K562 treated with DMSO at 1 percent for 12 hours (cell line): ENCODE data around the gene XRN2. TPM values are rescaled to one million over a fixed set of nuclear protein-coding genes. Genes with fewer than 3 reads are reported as not detected.

ENCODE experiments used
- total RNA-seq: library from RNA; unstranded; fragments of 300-600 nt; gene quantifications from 2 replicates; pipeline ENCODE4 v1.2.3, GENCODE V29; 2022; ENCODE audit not compliant: insufficient read depth

Gene XRN2
- 20.7 and 45.2 TPM in 2 replicates for total RNA-seq

DNA sequence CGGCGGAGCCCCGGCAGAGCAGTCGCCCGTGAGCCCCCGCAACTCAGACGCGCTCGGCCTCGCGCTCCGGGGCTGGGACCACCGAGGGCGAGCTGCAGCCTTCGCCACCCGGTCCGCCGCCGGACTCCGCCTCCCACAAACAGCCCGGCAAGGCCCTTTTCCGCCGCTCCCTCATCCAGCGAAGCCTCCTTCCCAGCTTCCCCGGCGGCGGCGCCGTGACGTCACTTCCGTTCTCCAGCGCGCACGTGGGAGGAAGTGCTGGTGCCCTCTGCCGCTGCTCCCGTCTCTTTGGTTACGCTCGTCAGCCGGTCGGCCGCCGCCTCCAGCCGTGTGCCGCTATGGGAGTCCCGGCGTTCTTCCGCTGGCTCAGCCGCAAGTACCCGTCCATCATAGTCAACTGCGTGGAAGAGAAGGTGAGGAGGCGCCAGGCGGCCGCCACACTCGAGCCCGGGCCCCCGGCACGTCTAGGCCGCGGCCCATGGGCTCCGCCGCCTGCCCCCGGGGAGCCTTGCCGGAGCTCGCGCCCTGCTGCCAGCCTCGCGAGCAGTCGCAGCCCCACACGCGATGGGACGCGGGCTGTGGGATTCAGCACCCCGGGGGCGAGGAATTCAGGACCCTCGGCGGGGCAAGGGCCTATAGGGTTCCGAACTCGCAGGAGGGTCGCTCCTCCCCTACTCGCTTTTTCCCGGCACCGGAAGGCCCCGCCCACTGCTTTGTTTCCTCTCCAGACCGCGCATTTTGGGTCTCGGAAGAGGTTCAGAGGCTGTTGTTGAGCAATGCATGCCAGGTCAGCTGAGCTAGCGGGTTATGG, at the start of gene XRN2:
XRN2 (plus strand) TSS at position 271 of the 811 bp plus-strand sequence; CDS start at position 339, 68 bp downstream.

GRCh38 chr20:21397341-21398108, 94.4 kb downstream of the XRN2 start, which contains the start of gene NKX2-4:
NKX2-4 (minus strand) TSS chr20:21397526; CDS start chr20:21397399, 127 bp downstream.

Other genes starting within 250 kb of the XRN2 start
- gene LINC00237, start 197.0 kb upstream of the XRN2 start, total RNA-seq = not detected in 2 replicates
- 11.7 and 17.2 TPM in 2 replicates for gene KIZ, start 177.2 kb upstream of the XRN2 start, total RNA-seq
- gene NKX2-4, start 94.2 kb downstream of the XRN2 start, total RNA-seq = not detected in 2 replicates
- gene NKX2-2, start 210.7 kb downstream of the XRN2 start, total RNA-seq = not detected in 2 replicates